PC-3 (cell line): ENCODE results near the gene YKT6. TPM values are rescaled to one million over a fixed set of nuclear protein-coding genes. Genes with fewer than 3 reads are reported as not detected.

ENCODE experiments used
- ATAC-seq: fragments of 200-7000 bp; cut with Tn5 transposase; 2 replicates; pipeline ENCODE4 v1.9.1; 2020; ENCODE audit warnings: mild to moderate bottlenecking, moderate library complexity
- BruUV-seq: library from RNA; stranded (reverse); fragments of 400-500 nt; replicated peaks from 2 replicates; lab custom pipeline; 2021; lab: Mats Ljungman, UMichigan
- CTCF ChIA-PET: fragments of 300-600 bp; sonication (Branson Sonifier 250); formaldehyde crosslinking; loops from one replicate; lab custom pipeline; 2022; ENCODE audit warnings: antibody characterized with exemption; lab: Charles Lee
- POLR2A ChIA-PET: fragments of 300-600 bp; sonication (Branson Sonifier 250); formaldehyde crosslinking; loops from one replicate; lab custom pipeline; 2022; ENCODE audit warnings: antibody characterized with exemption; ENCODE audit not compliant: unreplicated experiment; lab: Charles Lee
- DNase-seq: peaks from one replicate; pipeline ENCODE4 v3.0.0-alpha.2; 2015
- H2AFZ ChIP-seq: fragments of 300-600 bp; sonication (generic); 2 replicates; pipeline ENCODE4 v1.6.0; 2016; ENCODE audit warnings: antibody characterized with exemption, low read length
- H3F3A ChIP-seq: fragments of 300-600 bp; sonication (generic); one replicate; pipeline ENCODE4 v1.6.0; 2017; ENCODE audit warnings: antibody characterized with exemption, low read length, control low read depth, mild to moderate bottlenecking; ENCODE audit not compliant: unreplicated experiment
- H3K27ac ChIP-seq: fragments of 300-600 bp; sonication (generic); 2 replicates; pipeline ENCODE4 v1.5.1; 2016; ENCODE audit warnings: mild to moderate bottlenecking, low read length
- H3K27me3 ChIP-seq: fragments of 300-600 bp; sonication (generic); 2 replicates; pipeline ENCODE4 v1.6.1; 2016; ENCODE audit warnings: low read length, mixed read lengths
- H3K36me3 ChIP-seq: fragments of 300-600 bp; sonication (generic); 2 replicates; pipeline ENCODE4 v1.6.1; 2016; ENCODE audit warnings: low read depth, mixed run types, low read length, mixed read lengths
- H3K4me1 ChIP-seq: fragments of 300-600 bp; sonication (generic); 2 replicates; pipeline ENCODE4 v1.5.1; 2016; ENCODE audit warnings: low read length; ENCODE audit not compliant: insufficient read depth
- H3K4me2 ChIP-seq: fragments of 300-600 bp; sonication (generic); 2 replicates; pipeline ENCODE4 v1.6.0; 2016; ENCODE audit warnings: low read length
- H3K4me3 ChIP-seq: fragments of 300-600 bp; sonication (generic); 2 replicates; pipeline ENCODE4 v1.5.1; 2016; ENCODE audit warnings: mild to moderate bottlenecking, low read length, mixed read lengths
- H3K79me2 ChIP-seq: fragments of 300-600 bp; sonication (generic); 2 replicates; pipeline ENCODE4 v1.6.1; 2017; ENCODE audit warnings: low read length, mixed read lengths
- H3K9ac ChIP-seq: fragments of 300-600 bp; sonication (generic); 2 replicates; pipeline ENCODE4 v1.6.0; 2016; ENCODE audit warnings: mild to moderate bottlenecking, low read length
- H3K9me2 ChIP-seq: fragments of 300-600 bp; sonication (generic); replicated peaks from 2 replicates; pipeline ENCODE4 v1.6.1; 2016; ENCODE audit warnings: mixed run types, low read length, mixed read lengths
- H3K9me3 ChIP-seq: fragments of 300-600 bp; sonication (generic); 2 replicates; pipeline ENCODE4 v1.6.1; 2016; ENCODE audit warnings: low read length, mixed read lengths
- H4K20me1 ChIP-seq: fragments of 300-600 bp; sonication (generic); 2 replicates; pipeline ENCODE4 v1.6.1; 2016; ENCODE audit warnings: low read length, mixed read lengths
- EZH2 ChIP-seq: fragments of 300-600 bp; sonication (generic); IDR thresholded peaks from one replicate; pipeline ENCODE4 v1.6.1; 2017; ENCODE audit warnings: antibody characterized with exemption, mild to moderate bottlenecking, low read length; ENCODE audit not compliant: unreplicated experiment
- EZH2phosphoT487 ChIP-seq: fragments of 300-600 bp; sonication (generic); IDR thresholded peaks from 2 replicates; pipeline ENCODE4 v1.6.1; 2018; ENCODE audit warnings: mild to moderate bottlenecking, antibody characterized with exemption, low read length, borderline replicate concordance
- intact Hi-C: fragments of 100-400 bp; cut with micrococcal nuclease; formaldehyde crosslinking; loops from 2 replicates; pipeline ENCODE4 v1.9.0; 2023
- total RNA-seq: library from RNA; depleted of rRNA; stranded (reverse); fragments of >200 nt; gene quantifications from 2 replicates; pipeline ENCODE4 v1.2.3, GENCODE V29; 2014
- TF ChIP-seq, protein P1 (sequence below): fragments of 300-600 bp; sonication (generic); conservative IDR thresholded peaks from 2 replicates; pipeline ENCODE4 v1.5.1; 2017; ENCODE audit warnings: antibody characterized with exemption, low read depth, mild to moderate bottlenecking, low read length

The YKT6 gene
- total RNA-seq, 1 experiment from 2014 or later: 133 TPM

- POLR2A ChIA-PET: interaction anchor here (0.5 to 0.7 kb wide), 3 partner anchors 105 to 740 kb away, joined by 4 read pairs; no protein-coding TSS in a partner anchor
- H3K27ac ChIP-seq: peak overlapping the region; percentile 78
- no peak for TF ChIP-seq EZH2phosphoT487
- TF ChIP-seq EZH2: no peak
- TF ChIP-seq, protein P1, sequence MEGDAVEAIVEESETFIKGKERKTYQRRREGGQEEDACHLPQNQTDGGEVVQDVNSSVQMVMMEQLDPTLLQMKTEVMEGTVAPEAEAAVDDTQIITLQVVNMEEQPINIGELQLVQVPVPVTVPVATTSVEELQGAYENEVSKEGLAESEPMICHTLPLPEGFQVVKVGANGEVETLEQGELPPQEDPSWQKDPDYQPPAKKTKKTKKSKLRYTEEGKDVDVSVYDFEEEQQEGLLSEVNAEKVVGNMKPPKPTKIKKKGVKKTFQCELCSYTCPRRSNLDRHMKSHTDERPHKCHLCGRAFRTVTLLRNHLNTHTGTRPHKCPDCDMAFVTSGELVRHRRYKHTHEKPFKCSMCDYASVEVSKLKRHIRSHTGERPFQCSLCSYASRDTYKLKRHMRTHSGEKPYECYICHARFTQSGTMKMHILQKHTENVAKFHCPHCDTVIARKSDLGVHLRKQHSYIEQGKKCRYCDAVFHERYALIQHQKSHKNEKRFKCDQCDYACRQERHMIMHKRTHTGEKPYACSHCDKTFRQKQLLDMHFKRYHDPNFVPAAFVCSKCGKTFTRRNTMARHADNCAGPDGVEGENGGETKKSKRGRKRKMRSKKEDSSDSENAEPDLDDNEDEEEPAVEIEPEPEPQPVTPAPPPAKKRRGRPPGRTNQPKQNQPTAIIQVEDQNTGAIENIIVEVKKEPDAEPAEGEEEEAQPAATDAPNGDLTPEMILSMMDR: no peak
- H3F3A ChIP-seq: no peaks in the 10 kb centered on the region
- H3K36me3 ChIP-seq: no peaks in the 10 kb centered on the region
- no peak overlapping the region for H3K4me3 ChIP-seq
- intact Hi-C loops: loop anchor here (2.0 kb wide), 1 partner anchor 119 kb away; no protein-coding TSS in a partner anchor
- H3K27me3 ChIP-seq: no peaks in the 10 kb centered on the region
- no peak overlapping the region for H2AFZ ChIP-seq
- 0 out of 2 replicates have a peak overlapping the region, but pooled peaks have one; percentile 50 for H3K4me2 ChIP-seq
- H3K9ac ChIP-seq: no peak overlapping the region
- ATAC-seq (peak; percentile 68), DNase-seq (peak; percentile 87)
- H3K9me2 ChIP-seq: no peaks in the 10 kb centered on the region
- no peaks in the 10 kb centered on the region for H4K20me1 ChIP-seq
- CTCF ChIA-PET: interaction anchor here (0.6 to 0.7 kb wide), 2 partner anchors 22 to 214 kb away, joined by 3 to 5 read pairs; no protein-coding TSS in a partner anchor
- BruUV-seq: no TSS peak
- H3K4me1 ChIP-seq: peaks cover 46% of the 10 kb centered on the region
- H3K79me2 ChIP-seq: no peaks in the 10 kb centered on the region
- H3K9me3 ChIP-seq: no peaks in the 10 kb centered on the region
Observed at GRCh38 chr7:44259547-44260457, 59.0 kb downstream of the YKT6 start.

GRCh38 chr7:44261240-44261639 is 60.5 kb downstream of the YKT6 start:
- intact Hi-C loops: no loop called here
- Histone ChIP-seq H2AFZ (no peak overlapping the region), H3K9ac (no peak overlapping the region), H3K4me2 (no peak overlapping the region), H3F3A (no peaks in the 10 kb centered on the region), H3K4me1 (peaks cover 47% of the 10 kb centered on the region), H3K4me3 (no peak overlapping the region), H4K20me1 (no peaks in the 10 kb centered on the region), H3K27me3 (no peaks in the 10 kb centered on the region), H3K9me3 (no peaks in the 10 kb centered on the region), H3K36me3 (no peaks in the 10 kb centered on the region), H3K9me2 (no peaks in the 10 kb centered on the region), H3K79me2 (no peaks in the 10 kb centered on the region), H3K27ac (no peak overlapping the region)
- ChIA-PET POLR2A (no interaction called here), CTCF (no interaction called here)
- no TSS peak for BruUV-seq
- no peak for ATAC-seq
- no peak for DNase-seq
- TF ChIP-seq EZH2phosphoT487 (no peak), EZH2 (no peak)
- TF ChIP-seq, protein P1: no peak

- BruUV-seq: no TSS peak
- Histone ChIP-seq H3K36me3 (no peaks in the 10 kb centered on the region), H3K4me1 (peaks cover 47% of the 10 kb centered on the region), H3K9me2 (no peaks in the 10 kb centered on the region), H3K4me3 (no peak overlapping the region), H2AFZ (no peak overlapping the region), H3K9me3 (no peaks in the 10 kb centered on the region), H3K27me3 (no peaks in the 10 kb centered on the region), H3K4me2 (no peak overlapping the region), H3K27ac (no peak overlapping the region), H3F3A (no peaks in the 10 kb centered on the region), H4K20me1 (no peaks in the 10 kb centered on the region), H3K9ac (no peak overlapping the region), H3K79me2 (no peaks in the 10 kb centered on the region)
- POLR2A ChIA-PET: no interaction called here
- ATAC-seq: no peak
- CTCF ChIA-PET: no interaction called here
- TF ChIP-seq, protein P1: no peak
- TF ChIP-seq EZH2phosphoT487: no peak
- no peak for TF ChIP-seq EZH2
- intact Hi-C loops: no loop called here
- DNase-seq: no peak
Observed at GRCh38 chr7:44262031-44262430, 61.3 kb downstream of the YKT6 start.
